ENCODE data around the gene NOP9. TPM values are rescaled to one million over a fixed set of nuclear protein-coding genes. Genes with fewer than 3 reads are reported as not detected.
A peak's percentile ranks its signal among the peaks of the same experiment; 100 is the strongest.

Gene NOP9
- total RNA-seq, 1 donor from 2014 or later: 22.0 TPM

DNA sequence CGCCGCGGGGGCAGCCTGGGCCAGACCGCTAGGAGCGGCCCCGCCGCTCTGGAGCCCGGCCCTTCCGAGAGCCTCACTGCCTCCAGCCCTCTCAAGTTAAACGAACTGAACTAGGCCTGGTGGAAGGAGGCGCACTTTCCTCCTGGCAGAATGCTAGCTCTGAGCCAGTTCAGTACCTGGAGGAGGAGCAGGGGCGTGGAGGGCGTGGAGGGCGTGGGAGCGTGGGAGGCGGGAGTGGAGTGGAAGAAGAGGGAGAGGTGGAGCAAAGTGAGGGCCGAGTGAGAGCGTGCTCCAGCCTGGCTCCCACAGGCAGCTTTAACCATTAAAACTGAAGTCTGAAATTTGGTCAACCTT, 16.9 kb downstream of the NOP9 start:
- no peak for DNase-seq
- peak; percentile 1 to 4 for ATAC-seq
- Histone ChIP-seq H3K9me3 (no peaks in the 10 kb centered on the region), H3K36me3 (peaks cover 2% of the 10 kb centered on the region), H3K27ac (peak overlapping the region; percentile 92), H3K4me3 (peak overlapping the region; percentile 19), H3K4me1 (peaks cover 58% of the 10 kb centered on the region), H3K27me3 (ENCODE audit: low read depth) (no peaks in the 10 kb centered on the region)
- intact Hi-C loops (cut with DNase I): no loop called here
- TF ChIP-seq, protein P1, sequence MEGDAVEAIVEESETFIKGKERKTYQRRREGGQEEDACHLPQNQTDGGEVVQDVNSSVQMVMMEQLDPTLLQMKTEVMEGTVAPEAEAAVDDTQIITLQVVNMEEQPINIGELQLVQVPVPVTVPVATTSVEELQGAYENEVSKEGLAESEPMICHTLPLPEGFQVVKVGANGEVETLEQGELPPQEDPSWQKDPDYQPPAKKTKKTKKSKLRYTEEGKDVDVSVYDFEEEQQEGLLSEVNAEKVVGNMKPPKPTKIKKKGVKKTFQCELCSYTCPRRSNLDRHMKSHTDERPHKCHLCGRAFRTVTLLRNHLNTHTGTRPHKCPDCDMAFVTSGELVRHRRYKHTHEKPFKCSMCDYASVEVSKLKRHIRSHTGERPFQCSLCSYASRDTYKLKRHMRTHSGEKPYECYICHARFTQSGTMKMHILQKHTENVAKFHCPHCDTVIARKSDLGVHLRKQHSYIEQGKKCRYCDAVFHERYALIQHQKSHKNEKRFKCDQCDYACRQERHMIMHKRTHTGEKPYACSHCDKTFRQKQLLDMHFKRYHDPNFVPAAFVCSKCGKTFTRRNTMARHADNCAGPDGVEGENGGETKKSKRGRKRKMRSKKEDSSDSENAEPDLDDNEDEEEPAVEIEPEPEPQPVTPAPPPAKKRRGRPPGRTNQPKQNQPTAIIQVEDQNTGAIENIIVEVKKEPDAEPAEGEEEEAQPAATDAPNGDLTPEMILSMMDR (IDR thresholded peaks at IDR 0.05): no peak

DNA sequence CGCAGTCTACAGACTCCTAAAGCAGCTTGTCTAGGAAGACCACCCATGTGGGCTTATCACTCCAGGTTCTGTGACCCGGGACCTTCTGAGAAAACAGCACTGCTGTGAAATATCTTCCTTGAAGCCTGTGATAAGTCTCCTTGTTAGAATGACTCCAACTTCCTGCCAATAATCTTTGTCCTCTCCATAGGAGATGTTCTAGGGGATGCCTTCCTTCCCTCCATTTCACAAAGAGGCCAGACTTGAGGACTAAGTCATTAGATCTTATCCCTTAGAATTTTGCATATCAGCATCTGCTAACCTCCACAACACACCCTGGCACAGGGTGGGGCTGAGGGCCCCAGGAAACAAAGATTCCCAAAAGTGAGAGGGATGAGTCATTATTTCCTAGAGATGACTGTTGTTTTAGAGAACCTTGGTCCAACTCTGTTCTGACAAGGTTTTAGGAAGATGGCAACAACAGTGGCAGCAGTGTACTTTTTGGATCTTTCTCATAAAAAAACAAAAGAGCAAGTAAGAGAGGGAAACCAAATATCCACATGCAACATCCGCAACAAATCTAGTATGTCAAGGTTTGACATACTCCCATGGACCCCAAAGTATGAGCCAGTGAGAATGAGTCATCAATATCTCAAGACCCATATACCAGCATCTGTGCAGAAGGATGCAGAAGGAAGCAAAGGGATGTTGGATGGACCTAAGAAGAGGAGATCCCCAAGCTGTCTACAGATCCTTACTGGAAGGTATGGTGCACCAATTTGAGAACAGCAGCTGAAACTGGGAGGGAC, 17.7 kb downstream of the NOP9 start:
- H3K9me3 ChIP-seq: no peaks in the 10 kb centered on the region
- intact Hi-C loops (cut with DNase I): no loop called here
- H3K4me1 ChIP-seq: peaks cover 51% of the 10 kb centered on the region
- ATAC-seq: no peak
- TF ChIP-seq, protein P1 (IDR thresholded peaks at IDR 0.05): no peak
- H3K27me3 ChIP-seq (ENCODE audit: low read depth): no peaks in the 10 kb centered on the region
- H3K36me3 ChIP-seq: peaks cover 6% of the 10 kb centered on the region
- no peak overlapping the region for H3K4me3 ChIP-seq
- DNase-seq: no peak
- H3K27ac ChIP-seq: no peak overlapping the region

DNA sequence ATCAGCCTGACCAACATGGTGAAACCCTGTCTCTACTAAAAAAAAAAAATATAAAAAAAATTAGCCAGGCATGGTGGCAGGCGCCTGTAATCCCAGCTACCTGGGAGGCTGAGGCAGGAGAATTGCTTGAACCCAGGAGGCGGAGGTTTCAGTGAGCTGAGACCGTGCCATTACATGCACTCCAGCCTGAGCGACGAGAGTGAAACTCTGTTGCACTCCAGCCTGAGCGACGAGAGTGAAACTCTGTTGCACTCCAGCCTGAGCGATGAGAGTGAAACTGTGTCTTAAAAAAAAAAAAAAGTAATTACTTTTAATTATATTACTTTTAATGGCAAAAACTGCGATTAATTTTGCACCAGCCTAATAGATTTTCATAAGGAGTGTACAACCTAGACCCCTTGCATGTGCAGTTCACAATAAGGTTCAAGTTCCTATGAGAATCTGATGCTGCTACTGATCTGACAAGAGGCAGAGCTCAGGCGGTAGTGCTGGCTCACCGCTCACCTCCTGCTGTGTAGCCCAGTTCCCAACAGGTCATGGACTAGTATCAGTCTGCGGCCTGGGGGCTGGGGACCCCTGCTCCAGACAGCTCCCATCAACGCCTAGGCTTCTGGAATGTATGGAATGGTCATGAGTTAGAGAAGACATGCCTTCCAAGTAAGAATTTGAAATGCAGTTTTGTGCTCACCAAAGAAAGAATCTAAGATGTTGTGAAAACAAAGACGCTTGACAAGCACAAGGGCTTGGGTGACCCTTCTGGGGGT, 21.7 kb downstream of the NOP9 start:
- no peak overlapping the region for H3K27ac ChIP-seq
- H3K4me3 ChIP-seq: no peak overlapping the region
- intact Hi-C loops (cut with DNase I): no loop called here
- ATAC-seq (no peak), DNase-seq (peak; percentile 21)
- H3K9me3 ChIP-seq: no peaks in the 10 kb centered on the region
- peaks cover 10% of the 10 kb centered on the region for H3K4me1 ChIP-seq
- H3K36me3 ChIP-seq: peaks cover 9% of the 10 kb centered on the region
- H3K27me3 ChIP-seq (ENCODE audit: low read depth): no peaks in the 10 kb centered on the region
- TF ChIP-seq, protein P1 (IDR thresholded peaks at IDR 0.05): no peak

DNA sequence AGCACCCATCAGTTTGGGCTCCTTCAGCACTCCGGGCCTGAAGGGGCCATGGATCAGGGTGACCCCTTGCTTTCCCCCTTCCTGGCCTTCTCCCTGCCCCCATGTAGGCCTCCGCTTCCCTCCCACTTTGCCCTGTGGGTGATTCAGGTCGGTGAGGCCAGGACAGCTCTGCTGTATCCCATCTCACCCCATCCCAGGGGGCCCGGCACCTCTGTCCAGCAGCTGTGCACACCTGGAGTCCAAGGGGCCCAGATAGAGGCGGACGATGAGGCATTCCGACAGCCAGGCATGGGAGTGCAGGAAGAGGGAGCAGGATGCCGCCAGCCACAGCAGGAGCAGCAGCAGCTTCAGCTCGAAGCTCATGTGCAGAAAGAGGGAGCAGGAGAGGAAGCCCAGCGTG, 23.0 kb downstream of the NOP9 start:
- Histone ChIP-seq H3K4me3 (no peak overlapping the region), H3K4me1 (peaks cover 7% of the 10 kb centered on the region), H3K9me3 (no peaks in the 10 kb centered on the region), H3K27ac (no peak overlapping the region), H3K27me3 (ENCODE audit: low read depth) (no peaks in the 10 kb centered on the region), H3K36me3 (peaks cover 9% of the 10 kb centered on the region)
- ATAC-seq (no peak), DNase-seq (peak; percentile 36)
- TF ChIP-seq, protein P1 (IDR thresholded peaks at IDR 0.05): no peak
- intact Hi-C loops (cut with DNase I): no loop called here

DNA sequence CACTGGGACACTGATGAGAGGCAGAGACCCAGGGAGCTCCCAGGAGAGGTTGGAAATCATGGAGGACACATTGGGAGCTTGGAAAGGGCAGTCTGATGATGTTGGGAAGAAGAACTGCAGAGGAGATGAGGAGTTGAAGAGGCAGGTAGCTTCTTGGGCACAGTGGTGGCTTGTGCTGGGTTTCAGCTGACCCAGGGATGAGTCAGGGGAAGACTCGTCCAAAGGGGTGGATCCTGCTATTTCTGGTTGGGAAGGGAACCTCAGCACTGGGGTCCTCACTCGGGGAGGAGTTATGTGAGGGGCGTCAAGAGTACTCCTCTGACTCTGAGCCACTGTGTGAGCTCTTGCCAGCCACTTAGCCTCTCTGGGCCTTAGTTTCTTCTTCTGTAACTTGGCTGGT, 23.7 kb downstream of the NOP9 start:
- no peak for DNase-seq
- Histone ChIP-seq H3K27ac (no peak overlapping the region), H3K4me1 (peaks cover 11% of the 10 kb centered on the region), H3K9me3 (no peaks in the 10 kb centered on the region), H3K4me3 (no peak overlapping the region), H3K27me3 (ENCODE audit: low read depth) (no peaks in the 10 kb centered on the region), H3K36me3 (peaks cover 9% of the 10 kb centered on the region)
- TF ChIP-seq, protein P1 (IDR thresholded peaks at IDR 0.05): no peak
- intact Hi-C loops (cut with DNase I): no loop called here
- ATAC-seq: no peak
